IPS DF 4.7 (cell line): Measurements from ENCODE around the gene ITFG2.
A peak's percentile ranks its signal among the peaks of the same experiment; 100 is the strongest.
"Not testable (repeated sequence)": the region's sequence is repeated elsewhere in the genome, so short reads cannot be mapped to it uniquely, and the experiment has no call there.

Source experiments
- DNase-seq: peaks from one replicate; pipeline ENCODE4 v3.0.0-alpha.2; 2013; ENCODE audit warnings: low spot score; ENCODE audit errors: extremely low read depth

The ITFG2 gene

GRCh38 chr12:2812290-2813213 is at the start of gene ITFG2:
TSS of gene ITFG2 (plus strand) at chr12:2812668. CDS start at chr12:2812761, 93 bp downstream.
- peak; percentile 99 for DNase-seq

- no peak for DNase-seq
Measured at GRCh38 chr12:2764398-2764797, 48.1 kb upstream of the ITFG2 start.

GRCh38 chr12:2765052-2765451 is 47.4 kb upstream of the ITFG2 start:
- DNase-seq = no peak

GRCh38 chr12:2765608-2766007 is 46.9 kb upstream of the ITFG2 start:
- no peak for DNase-seq

- DNase-seq = no peak
Measured at GRCh38 chr12:2768224-2768961, 44.1 kb upstream of the ITFG2 start.

- no peak for DNase-seq
Measured at GRCh38 chr12:2769866-2770533, 42.5 kb upstream of the ITFG2 start.

- DNase-seq = not testable (repeated sequence)
Measured at GRCh38 chr12:2770544-2770943, 41.9 kb upstream of the ITFG2 start.

GRCh38 chr12:2772370-2772769 is 40.1 kb upstream of the ITFG2 start:
- no peak for DNase-seq

- DNase-seq = no peak
Measured at GRCh38 chr12:2773199-2773875, 39.1 kb upstream of the ITFG2 start.

GRCh38 chr12:2775431-2775830 is 37.0 kb upstream of the ITFG2 start:
- DNase-seq = no peak

GRCh38 chr12:2776129-2776806 is 36.2 kb upstream of the ITFG2 start:
- DNase-seq = no peak

GRCh38 chr12:2779281-2779680 is 33.2 kb upstream of the ITFG2 start:
- DNase-seq = peak; percentile 56

GRCh38 chr12:2783936-2784600 is 28.4 kb upstream of the ITFG2 start:
- DNase-seq = peak; percentile 56

- DNase-seq = no peak
Measured at GRCh38 chr12:2785017-2785416, 27.5 kb upstream of the ITFG2 start.

- DNase-seq = no peak
Measured at GRCh38 chr12:2791089-2791488, 21.4 kb upstream of the ITFG2 start.

GRCh38 chr12:2792671-2793500 is 19.6 kb upstream of the ITFG2 start:
- no peak for DNase-seq

- no peak for DNase-seq
Measured at GRCh38 chr12:2793561-2793960, 18.9 kb upstream of the ITFG2 start.

- DNase-seq = no peak
Measured at GRCh38 chr12:2794191-2794735, 18.2 kb upstream of the ITFG2 start.

GRCh38 chr12:2794736-2795289 is 17.7 kb upstream of the ITFG2 start, which contains the start of gene FKBP4:
TSS of gene FKBP4 (plus strand) at chr12:2794970. CDS start at chr12:2795140, 170 bp downstream.
- no peak for DNase-seq
